Fibroblast of upper back skin (primary cell): ENCODE data around the gene PSMB11.
"Not testable (repeated sequence)": the region's sequence is repeated elsewhere in the genome, so short reads cannot be mapped to it uniquely, and the experiment has no call there.

Experiments used
- DNase-seq: peaks from one replicate; pipeline ENCODE4 v3.0.0-alpha.2; 2013

Gene PSMB11, protein sequence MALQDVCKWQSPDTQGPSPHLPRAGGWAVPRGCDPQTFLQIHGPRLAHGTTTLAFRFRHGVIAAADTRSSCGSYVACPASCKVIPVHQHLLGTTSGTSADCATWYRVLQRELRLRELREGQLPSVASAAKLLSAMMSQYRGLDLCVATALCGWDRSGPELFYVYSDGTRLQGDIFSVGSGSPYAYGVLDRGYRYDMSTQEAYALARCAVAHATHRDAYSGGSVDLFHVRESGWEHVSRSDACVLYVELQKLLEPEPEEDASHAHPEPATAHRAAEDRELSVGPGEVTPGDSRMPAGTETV

DNA sequence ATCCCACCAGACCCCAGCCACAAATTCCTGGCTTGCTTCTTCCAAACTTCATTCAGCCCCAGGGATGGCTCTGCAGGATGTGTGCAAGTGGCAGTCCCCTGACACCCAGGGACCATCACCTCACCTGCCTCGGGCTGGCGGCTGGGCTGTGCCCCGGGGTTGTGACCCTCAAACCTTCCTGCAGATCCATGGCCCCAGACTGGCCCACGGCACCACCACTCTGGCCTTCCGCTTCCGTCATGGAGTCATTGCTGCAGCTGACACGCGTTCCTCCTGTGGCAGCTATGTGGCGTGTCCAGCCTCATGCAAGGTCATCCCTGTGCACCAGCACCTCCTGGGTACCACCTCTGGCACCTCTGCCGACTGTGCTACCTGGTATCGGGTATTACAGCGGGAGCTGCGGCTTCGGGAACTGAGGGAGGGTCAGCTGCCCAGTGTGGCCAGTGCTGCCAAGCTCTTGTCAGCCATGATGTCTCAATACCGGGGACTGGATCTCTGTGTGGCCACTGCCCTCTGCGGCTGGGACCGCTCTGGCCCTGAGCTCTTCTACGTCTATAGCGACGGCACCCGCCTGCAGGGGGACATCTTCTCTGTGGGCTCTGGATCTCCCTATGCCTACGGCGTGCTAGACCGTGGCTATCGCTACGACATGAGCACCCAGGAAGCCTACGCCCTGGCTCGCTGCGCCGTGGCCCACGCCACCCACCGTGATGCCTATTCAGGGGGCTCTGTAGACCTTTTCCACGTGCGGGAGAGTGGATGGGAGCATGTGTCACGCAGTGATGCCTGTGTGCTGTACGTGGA lies at the start of gene PSMB11:
PSMB11 (plus strand) TSS at position 51 of the 804 bp plus-strand sequence; CDS start at position 65, 14 bp downstream.
- DNase-seq = no peak

DNA sequence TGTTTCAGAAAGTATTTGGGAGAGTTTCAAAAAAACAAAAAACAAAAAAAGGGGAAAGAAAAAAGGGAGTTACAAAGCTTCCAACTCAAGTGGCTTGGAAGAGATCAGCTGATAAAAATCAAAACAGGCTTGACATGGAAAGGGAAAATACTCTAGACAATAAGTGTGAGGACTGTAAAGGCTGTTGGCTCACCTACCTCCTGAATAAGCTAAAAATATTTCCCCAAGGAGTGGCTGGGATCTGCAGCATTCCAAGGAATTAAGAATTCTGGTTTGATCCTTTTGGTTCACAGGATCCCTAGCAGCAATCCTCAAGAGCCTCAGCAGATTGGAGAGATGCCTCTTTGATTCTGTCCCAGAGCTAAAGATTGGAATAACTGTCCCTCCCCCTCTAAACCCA lies 48.5 kb upstream of the PSMB11 start:
- DNase-seq = no peak

DNA sequence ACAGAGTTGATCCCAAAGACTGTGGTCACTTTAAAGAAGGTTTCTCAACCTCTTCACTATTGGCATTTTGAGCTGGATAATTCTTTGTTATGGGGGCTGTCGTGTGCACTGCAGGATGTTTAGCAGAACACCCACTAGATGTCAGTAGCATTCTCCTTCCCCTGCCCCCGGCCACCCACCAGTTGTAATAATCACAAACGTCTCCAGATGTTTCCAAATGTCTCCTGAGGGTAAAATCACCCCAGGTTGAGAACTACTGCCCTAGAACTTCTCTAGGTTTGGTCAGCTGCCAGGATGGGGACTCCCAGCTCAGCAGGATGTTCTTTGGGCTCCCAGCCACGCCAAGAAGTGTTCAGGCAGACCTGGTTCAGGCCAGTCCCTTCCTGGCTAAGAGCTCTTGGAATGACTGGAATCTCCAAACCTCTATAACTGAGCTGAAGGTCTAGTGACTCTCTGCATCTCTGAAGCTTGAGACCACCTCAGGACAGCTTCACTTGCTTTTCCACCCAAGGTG lies 47.2 kb upstream of the PSMB11 start:
- peak; percentile 84 for DNase-seq

DNA sequence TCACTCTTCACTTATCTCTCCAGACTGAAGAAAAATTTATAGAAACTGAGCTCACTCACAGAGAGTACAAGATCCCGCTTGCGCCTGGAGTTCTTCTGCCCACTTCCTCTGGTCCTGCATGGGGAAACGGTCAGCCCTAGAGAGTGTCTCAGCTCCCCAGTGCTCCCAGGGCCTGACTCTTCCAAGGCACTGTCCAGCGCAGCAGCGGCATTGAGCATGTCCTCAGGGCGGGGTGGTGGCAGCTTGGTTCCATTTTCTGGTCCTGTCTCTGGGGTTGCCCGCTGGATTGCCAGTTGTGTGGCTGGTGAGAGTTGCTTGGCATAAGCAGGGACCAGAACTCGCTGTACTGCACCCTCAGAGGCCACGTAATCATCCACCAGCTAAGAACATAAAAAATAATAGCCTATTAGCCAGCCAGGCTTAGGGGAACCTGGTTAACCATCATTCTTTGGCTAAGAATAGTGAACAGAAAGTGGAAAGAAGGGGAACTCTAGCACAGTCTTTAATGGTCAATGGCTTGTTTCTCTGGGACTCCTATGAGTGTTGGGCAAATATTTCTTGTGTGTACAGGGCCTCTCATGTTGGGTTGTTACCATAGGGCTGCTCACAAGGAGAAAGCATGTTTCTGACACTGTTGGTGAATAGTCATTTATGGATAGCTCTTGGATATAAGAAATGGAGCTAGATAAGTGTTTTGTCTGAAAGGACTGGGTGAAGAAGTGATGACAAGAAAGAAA lies 46.0 kb upstream of the PSMB11 start:
- no peak for DNase-seq

DNA sequence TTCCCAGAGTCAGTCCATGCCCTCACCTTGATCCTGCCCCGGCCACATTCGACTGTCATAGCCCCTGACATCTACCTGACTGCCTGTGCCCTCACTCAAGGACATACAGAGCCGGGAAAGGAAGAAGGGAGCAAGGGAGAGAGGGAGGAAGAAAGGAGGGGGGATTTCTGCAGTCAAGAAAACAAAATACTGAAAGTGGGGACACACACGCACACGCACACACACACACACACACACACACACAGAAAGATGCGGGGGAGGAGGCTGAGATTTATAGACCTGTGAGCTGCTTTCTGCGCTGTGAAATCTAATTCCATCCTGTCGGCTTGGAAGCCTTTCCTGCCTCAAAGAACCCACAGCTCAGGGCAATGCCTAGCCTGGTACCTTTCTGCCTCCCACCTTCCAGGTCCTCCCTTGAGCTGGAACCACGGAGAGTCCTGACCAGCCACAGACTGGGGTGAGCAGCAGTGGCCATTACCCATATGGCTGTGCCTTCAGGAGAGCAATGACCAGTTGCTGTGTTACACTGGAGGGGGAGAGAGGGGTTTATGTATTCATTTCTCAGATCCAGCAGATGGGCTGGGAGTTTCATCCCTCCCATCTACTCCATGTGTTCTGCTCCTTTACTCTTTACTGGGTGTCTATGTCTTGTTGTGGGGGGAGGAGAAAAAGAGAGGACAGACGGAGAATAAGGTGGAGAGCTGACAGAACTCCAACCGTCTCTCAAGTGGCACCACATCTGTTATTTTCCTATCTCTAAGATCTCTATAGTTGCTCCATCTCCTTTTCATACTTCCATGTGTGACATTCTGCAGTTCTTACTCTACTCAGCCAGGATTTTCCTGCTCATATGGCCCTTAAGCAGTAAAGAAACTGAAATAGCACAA lies 45.0 kb upstream of the PSMB11 start:
- DNase-seq = peak; percentile 41

DNA sequence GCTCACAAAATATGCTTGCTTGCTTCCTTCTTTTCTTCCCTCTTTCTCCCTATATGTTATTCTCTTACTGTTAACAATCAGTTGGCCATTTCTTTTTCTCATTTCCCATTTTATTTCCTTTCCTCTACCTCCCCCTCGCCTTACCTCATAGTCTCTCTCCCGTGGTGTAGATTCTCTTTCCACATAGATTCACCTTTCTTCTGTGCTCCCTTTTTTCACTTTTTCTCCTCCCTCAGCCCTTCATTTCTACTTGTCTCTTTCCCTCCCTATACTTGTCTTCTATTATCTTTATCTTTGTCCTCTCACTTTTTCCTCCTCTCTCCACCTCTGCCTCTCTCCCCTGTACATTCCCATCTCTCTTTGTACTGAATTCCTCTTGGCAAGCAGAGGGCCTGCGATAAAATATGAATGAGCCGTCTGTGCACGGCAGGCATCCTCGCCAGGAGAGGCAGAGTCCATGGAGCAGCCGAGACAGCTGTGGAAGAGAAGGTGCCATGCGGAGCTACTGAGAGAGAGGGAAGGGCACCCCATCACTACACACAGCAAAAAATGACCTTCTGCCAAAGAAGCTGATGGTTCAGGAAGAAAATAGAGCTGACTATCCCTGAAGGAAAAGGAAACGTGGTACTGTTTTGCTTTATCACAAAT lies 44.2 kb upstream of the PSMB11 start:
- no peak for DNase-seq

DNA sequence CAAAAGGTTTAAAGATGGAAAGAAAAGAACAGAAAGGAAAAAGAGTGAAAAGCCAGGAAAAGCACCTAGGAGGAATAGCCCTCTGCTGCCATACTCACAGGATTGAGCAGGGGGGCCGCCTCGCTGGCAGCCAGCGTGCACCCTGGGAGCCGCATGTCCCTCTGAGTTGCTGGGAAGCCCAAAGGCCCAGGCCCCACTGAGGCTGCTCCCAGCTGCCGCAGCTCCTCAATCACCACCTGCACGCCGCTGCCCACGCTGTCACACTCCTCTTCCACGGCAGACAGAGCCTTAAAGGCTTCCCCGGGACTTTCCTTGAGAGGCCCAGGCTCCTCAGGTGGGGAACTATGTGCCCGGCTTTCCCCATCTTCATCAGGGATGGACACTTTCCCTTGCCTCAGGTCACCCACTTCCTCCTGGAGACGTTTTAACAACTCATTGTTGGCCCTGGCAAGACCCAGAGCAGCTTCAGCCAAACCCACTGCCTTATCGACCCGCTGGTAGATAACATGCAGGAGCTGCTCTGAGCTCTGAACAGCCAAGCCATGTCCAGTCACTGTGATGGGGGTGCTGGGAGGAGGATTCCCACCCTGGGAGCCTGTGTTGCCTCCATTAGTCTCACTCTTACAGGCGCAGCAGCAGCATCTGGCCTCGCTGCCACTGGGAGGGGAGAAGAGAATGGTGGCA lies 43.5 kb upstream of the PSMB11 start:
- DNase-seq = no peak

DNA sequence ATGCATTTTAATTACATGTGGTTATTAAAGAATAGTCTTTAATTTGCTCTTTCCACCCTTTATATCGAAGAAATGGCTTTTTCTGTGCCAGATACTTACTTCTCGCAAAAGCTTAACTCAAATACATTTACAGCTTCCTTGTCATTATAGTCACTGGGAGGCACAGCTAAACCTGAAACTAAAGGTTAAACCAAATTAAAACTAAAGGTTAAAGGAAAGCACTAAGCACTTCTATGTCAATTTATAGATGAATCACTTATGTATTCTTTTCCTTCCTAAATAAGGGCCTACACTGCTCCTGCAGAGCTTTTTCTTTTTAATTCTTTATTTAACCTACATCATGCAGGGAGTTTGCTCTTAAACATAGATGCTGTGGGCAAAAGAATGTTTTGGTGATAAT lies 41.2 kb upstream of the PSMB11 start:
- no peak for DNase-seq

DNA sequence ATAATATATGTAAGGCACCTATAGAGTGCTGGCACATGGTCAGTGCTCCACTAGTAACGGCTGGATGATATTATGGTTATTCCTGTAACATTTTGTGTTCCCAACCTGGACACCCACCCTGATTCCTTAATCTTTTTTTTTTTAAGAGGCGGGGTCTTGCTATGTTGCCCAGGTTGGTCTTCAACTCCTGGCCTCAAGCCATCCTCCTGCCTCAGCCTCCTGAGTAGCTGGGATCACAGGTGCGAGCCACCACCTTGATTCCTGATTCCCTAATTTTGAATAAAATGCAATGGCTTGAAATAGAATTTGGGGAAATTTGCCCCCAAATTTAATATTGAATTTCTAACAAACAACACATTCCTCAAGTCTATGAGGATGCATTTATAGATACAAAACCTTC lies 39.4 kb upstream of the PSMB11 start:
- DNase-seq = no peak

DNA sequence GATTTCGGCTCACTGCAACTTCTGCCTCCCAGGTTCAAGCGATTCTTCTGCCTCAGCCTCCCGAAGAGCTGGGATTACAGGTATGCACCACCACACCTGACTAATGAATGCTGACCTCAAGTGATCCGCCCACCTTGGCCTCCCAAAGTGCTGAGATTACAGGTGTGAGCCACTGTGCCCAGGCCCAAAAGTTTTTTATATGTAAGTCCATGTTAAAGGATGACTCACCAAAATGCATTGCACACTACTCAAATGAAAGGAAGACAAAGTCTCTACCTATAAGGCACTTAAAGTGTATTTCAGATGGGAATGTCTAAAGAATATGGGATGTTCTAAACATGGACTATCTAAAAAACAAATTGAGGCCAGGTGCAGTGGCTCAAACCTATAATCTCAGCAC lies 37.7 kb upstream of the PSMB11 start:
- not testable (repeated sequence) for DNase-seq

DNA sequence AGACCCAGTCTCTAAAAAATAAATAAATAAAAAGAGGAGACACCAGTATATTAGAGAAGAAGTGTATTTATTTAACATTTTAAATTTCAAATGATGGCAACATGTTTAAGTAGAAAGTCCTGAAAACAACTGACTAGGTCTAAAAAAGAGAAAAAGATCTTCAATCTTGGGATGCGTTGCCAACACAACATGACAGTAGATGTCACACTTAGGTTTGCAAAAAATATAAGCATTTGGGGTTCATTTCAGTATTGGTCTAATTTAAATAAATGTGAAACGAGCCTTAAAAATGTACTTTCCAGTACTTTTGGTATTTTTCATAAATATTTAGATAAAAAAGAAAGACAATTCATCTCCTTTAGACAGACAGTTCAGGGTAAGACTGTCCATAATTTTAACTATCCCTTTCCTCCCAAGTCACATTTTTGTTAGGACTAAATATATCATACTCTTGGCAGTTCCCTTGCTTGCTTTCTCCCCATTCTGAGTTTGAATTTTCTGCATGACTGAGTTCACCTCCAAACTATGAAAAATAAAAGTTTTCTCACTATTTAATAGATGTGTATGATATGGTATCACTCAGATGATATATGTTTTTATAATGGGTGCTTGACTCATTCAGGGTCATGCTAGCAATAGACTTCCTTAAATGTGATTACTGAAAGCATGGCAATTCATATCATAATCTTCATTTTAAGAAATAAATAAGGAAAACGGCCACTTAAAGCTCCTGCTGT lies 36.4 kb upstream of the PSMB11 start:
- peak; percentile 12 for DNase-seq

DNA sequence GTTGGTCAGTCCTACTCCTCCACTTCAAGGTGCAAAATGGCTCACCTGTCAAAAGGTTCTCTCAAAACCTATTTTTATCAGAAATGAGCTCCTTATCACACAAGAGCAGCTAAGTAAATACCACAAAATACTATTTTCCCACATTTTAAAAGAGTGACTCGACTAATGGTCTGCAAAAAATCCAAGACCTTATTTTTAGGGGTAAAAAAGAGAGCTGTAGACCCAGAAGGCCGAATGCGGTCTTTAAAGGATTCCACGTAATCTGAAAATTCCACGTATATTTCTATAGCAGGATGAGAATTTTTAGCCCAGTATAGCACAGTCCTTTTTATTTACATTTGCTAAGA lies 35.9 kb upstream of the PSMB11 start:
- DNase-seq = no peak

DNA sequence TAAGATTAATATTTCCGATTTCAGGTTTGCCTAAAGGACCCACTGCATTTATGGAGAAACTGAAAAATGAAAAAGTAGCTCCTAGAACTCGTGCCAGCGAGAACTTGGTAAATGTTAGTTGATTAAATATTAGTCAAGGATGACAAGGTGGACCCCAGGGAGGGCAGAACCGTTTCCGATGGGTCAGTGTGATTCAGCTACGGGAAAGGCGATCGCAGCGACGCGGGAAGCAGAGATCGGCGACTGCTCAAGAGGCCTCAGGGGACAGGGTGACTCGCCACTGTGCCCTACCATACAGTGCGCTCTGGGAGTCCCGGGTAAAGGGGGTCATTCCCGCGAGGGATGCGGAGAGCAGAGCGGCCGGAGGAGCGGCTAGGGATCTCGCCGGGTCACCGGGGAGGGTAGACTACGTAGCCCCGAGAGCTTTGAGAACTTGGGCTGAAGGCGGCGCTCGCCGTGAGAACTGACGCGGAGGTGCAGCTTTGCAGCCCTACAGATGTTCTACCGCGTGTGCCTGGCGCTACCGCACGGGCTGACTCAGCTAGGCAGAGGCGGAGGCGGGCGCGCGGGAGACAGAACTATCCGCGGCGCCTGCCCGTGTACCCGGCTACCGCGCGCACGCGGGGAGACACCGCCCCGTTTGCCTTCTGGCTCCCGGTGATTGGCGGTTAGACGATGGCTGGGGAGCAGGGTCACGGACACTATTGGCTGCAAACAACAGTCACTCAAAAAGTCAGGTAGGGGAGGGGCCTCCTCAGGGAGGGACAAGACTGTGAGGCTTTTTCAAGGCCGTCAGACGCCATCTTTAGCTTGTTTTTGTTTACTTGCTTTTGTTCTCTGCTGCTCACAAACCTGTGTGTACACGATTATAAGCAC lies 35.2 kb upstream of the PSMB11 start:
- peak; percentile 98 for DNase-seq

DNA sequence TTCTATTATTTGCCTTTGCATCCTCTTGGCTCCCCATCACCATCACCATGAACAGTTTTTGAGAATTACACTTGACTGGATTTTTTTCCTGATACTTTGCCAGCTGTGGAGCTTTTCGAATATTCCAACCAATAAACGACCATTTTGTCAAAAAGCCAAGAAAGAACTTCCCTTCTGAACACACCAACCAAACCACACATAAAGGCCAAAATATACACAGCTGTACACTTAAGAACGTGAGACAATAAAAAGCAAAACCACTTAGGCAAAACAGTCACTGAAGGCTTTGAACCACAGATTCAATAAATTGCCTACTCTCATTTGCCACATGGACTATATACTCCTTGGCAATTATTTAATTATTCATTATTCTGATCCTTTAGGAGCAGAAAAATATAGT lies 33.2 kb upstream of the PSMB11 start:
- peak; percentile 25 for DNase-seq

DNA sequence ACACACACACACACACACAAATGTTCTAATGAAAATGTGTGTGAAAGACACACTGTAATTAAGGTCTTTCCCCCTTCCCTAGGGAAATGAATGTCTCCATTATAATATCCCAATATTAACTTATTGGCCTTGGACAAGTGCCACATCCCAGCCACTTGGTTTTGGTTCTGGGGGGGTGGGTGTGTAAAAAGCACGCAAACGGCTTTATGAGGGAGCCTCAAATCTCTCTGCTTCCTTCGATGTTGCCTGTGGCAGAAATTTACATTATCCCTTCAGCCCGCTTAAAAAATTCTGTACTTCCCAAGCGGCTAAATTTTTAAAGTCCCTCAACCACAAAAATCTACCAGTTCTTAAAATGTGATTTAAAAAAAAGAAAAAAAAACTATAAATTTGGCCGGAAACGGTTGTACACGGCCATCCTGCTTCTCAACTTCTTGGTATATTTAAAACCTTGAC lies 32.5 kb upstream of the PSMB11 start:
- DNase-seq = no peak

DNA sequence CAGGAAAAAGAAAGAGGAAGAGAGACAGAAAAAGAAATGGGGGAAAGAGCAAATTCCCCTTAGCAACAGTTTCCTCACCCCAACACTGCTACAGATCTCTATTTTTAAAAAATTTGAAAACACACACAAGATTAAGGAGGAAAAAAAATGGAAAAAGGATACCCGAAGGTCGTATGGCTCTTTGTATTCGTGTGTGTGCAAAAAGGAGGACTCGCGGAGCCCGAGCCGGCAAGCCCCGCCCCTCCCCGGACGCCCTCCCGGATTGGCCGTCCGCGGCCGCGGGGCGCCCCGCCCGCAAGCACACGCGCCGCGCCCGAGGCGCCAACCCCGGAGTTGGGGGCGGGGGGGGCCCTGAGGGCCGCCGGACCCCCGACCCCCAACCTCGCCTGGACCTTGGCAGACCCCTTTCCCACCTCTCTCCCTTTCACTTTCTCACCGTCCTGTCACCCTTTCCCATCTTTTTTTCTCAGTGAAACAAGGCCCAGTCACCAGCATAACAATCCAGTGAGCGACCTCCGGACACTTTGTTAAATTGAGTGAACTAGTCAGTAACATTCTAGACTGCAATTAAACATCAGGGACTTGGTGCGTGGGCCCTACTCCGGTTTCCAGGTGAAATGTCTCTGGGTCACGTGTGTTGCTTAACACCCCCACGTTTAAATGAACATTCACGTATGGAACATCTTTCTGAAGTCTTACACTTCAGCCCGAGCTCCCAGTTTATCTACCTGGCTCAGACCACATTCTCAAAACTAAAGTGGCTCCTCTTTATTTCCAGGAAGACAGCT lies 31.9 kb upstream of the PSMB11 start, which contains the start of gene C14orf93:
C14orf93 (minus strand) TSS at position 205 of the 788 bp plus-strand sequence. CDS start 11,120 bp downstream, outside the sequence.
- peak; percentile 65 for DNase-seq

DNA sequence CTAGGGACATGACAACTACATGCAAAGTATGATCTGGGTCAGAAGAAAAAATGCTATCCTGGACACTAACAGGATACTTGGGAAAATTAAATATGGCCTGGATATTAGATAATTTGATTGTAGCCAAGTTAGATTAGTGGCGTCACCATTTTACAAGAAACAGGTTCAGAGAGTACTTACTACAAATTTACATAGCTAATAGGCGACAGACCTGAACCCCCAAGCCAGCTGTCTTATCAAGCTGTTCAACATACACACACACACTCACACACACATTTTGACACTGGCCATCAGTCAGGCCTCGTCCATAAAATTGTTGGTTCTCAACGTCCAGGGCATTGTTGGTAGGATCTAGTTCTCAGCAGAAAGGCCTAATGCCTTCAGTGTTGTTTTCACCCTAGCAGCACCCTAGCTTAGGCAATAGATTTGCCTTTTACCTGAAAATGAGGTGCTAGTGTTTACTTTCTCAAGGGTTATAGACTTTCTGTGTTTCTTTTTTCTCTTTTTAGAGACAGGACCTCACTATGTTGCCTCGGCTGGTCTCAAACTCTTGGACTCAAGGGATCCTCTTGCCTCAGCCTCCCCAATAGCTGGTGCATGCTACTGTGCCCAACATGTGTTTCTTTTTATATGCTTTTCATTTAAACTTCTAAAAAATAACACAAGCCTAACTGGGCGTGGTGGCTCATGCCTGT lies 28.8 kb upstream of the PSMB11 start:
- DNase-seq = no peak

DNA sequence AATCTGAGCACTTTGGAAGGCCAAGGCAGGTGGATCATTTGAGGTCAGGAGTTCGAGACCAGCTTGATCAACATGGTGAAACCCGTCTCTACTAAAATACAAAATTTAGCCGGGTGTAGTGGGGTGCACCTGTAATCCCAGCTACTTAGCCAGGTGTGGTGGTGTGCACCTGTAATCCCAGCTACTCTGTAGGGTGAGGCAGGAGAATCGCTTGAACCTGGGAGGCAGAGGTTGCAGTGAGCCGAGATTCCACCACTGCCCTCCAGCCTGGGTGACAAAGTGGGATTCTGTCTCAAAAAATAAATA lies 28.3 kb upstream of the PSMB11 start:
- not testable (repeated sequence) for DNase-seq
